Osteocyte (in vitro differentiated cells): ENCODE measurements around the gene AKAP6. TPM values are rescaled to one million over a fixed set of nuclear protein-coding genes. Genes with fewer than 3 reads are reported as not detected.

Experiments used
- DNase-seq: peaks from one replicate; pipeline ENCODE4 v3.0.0; 2021; ENCODE audit warnings: mixed read lengths; ENCODE audit not compliant: unreplicated experiment; ENCODE audit errors: extremely low spot score
- H3K27ac Mint-ChIP-seq: one replicate; pipeline ENCODE4 v1.8.0; 2021; ENCODE audit warnings: mild to moderate bottlenecking, mixed read lengths; ENCODE audit not compliant: unreplicated experiment
- H3K27me3 Mint-ChIP-seq: one replicate; pipeline ENCODE4 v1.8.0; 2021; ENCODE audit warnings: mixed read lengths; ENCODE audit not compliant: unreplicated experiment
- H3K36me3 Mint-ChIP-seq: one replicate; pipeline ENCODE4 v1.8.0; 2021; ENCODE audit warnings: mixed read lengths; ENCODE audit not compliant: unreplicated experiment
- H3K4me1 Mint-ChIP-seq: one replicate; pipeline ENCODE4 v1.8.0; 2021; ENCODE audit warnings: mixed read lengths; ENCODE audit not compliant: unreplicated experiment
- H3K4me3 Mint-ChIP-seq: one replicate; pipeline ENCODE4 v1.8.0; 2021; ENCODE audit warnings: mild to moderate bottlenecking, moderate library complexity, mixed read lengths; ENCODE audit not compliant: unreplicated experiment
- H3K9me3 Mint-ChIP-seq: one replicate; pipeline ENCODE4 v1.8.0; 2021; ENCODE audit warnings: mixed read lengths; ENCODE audit not compliant: unreplicated experiment
- total RNA-seq: library from RNA; stranded (reverse); gene quantifications from 2 replicates; pipeline ENCODE4 v1.2.1, GENCODE V29; 2021
- TF ChIP-seq, protein P1 (sequence below): fragments of 200-600 bp; sonication (generic); IDR thresholded peaks from 2 replicates; pipeline ENCODE4 v1.5.0; 2021; ENCODE audit warnings: antibody characterized with exemption, mild to moderate bottlenecking, moderate library complexity

Gene AKAP6
- total RNA-seq, 1 donor from 2014 or later = 4.1 TPM

- Mint-ChIP-seq H3K4me3 (no peak overlapping the region), H3K27me3 (no peaks in the 10 kb centered on the region), H3K36me3 (no peaks in the 10 kb centered on the region), H3K9me3 (no peaks in the 10 kb centered on the region), H3K4me1 (peaks cover 8% of the 10 kb centered on the region), H3K27ac (no peak overlapping the region)
- TF ChIP-seq, protein P1, sequence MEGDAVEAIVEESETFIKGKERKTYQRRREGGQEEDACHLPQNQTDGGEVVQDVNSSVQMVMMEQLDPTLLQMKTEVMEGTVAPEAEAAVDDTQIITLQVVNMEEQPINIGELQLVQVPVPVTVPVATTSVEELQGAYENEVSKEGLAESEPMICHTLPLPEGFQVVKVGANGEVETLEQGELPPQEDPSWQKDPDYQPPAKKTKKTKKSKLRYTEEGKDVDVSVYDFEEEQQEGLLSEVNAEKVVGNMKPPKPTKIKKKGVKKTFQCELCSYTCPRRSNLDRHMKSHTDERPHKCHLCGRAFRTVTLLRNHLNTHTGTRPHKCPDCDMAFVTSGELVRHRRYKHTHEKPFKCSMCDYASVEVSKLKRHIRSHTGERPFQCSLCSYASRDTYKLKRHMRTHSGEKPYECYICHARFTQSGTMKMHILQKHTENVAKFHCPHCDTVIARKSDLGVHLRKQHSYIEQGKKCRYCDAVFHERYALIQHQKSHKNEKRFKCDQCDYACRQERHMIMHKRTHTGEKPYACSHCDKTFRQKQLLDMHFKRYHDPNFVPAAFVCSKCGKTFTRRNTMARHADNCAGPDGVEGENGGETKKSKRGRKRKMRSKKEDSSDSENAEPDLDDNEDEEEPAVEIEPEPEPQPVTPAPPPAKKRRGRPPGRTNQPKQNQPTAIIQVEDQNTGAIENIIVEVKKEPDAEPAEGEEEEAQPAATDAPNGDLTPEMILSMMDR = no peak
- DNase-seq = no peak
These were observed 78.9 kb downstream of the AKAP6 start for GRCh38 chr14:32408018-32408417.

DNA sequence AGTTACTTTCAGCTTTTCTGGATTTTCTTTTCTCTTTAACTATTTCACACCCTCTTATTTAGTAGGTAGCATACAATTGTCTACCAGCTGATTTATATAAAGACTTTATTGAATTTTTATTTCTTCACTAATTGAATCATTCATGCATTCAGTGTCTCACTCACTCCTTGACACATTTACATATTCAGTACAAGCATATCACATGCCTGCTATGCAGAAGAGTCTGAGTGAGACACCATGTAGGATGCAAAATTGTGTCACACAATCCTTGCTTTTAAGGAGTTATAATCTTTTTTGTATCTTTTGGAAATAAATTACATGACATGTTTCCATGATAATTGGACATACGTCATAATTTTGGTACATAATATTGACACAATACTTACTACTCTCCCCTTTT lies 83.0 kb downstream of the AKAP6 start:
- H3K9me3 Mint-ChIP-seq = no peaks in the 10 kb centered on the region
- H3K4me1 Mint-ChIP-seq = peaks cover 17% of the 10 kb centered on the region
- TF ChIP-seq, protein P1 = no peak
- no peak for DNase-seq
- no peak overlapping the region for H3K27ac Mint-ChIP-seq
- H3K4me3 Mint-ChIP-seq = no peak overlapping the region
- no peaks in the 10 kb centered on the region for H3K27me3 Mint-ChIP-seq
- no peaks in the 10 kb centered on the region for H3K36me3 Mint-ChIP-seq

DNA sequence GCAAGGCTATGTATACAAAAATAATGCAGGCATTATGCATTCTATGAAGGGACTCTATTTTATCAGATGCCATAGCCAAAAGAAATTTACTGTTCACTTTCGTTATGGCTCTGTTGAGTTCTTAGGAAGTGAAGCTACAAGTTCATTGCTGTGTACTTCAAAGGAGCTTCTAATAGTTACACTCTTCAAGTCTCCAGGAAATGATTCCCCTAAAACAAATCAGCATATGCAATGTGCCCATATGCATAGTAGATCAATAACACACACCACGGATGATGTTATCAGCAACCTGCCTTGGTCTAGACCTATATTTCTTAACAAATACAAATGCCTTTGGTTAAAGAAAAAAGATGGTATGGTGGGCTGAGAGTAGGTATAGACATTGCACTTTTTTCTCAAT lies 83.4 kb downstream of the AKAP6 start:
- no peak overlapping the region for H3K4me3 Mint-ChIP-seq
- TF ChIP-seq, protein P1 = no peak
- H3K27ac Mint-ChIP-seq = no peak overlapping the region
- no peak for DNase-seq
- H3K36me3 Mint-ChIP-seq = no peaks in the 10 kb centered on the region
- H3K27me3 Mint-ChIP-seq = no peaks in the 10 kb centered on the region
- H3K4me1 Mint-ChIP-seq = peaks cover 17% of the 10 kb centered on the region
- H3K9me3 Mint-ChIP-seq = no peaks in the 10 kb centered on the region

DNA sequence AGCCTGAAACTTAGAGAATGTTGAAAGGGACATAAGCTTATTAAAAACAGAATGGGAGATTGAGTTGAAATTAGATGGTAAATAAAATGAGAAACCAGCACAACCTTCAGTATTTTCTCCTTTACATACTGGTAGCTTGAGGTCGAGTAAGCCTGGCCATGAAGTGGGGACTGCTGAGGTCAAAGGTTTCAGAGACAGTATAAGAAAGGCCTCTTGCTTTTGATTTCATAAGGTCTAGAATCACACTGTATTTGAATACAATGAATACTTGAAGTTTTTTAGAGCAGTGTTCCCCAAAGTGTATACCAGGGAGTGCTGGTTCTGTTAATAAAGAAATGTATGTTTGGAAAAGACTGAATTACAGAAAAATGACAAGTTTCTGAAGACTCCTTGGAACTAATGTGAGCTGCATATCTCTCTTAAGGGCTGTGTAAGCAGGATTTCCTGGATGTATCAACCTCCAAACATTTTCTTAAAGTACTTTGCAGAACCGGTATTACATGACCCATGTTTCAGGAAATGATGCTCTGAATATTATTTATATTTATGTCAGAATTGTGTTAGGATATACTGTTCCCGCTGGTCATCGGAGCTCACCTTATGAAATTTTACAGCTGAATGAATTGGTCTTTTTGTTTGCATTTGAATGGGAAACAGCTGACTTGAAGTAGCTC lies 85.0 kb downstream of the AKAP6 start:
- Mint-ChIP-seq H3K27ac (no peak overlapping the region), H3K9me3 (no peaks in the 10 kb centered on the region), H3K36me3 (no peaks in the 10 kb centered on the region), H3K4me1 (peaks cover 23% of the 10 kb centered on the region), H3K4me3 (no peak overlapping the region), H3K27me3 (no peaks in the 10 kb centered on the region)
- no peak for DNase-seq
- TF ChIP-seq, protein P1 = no peak

DNA sequence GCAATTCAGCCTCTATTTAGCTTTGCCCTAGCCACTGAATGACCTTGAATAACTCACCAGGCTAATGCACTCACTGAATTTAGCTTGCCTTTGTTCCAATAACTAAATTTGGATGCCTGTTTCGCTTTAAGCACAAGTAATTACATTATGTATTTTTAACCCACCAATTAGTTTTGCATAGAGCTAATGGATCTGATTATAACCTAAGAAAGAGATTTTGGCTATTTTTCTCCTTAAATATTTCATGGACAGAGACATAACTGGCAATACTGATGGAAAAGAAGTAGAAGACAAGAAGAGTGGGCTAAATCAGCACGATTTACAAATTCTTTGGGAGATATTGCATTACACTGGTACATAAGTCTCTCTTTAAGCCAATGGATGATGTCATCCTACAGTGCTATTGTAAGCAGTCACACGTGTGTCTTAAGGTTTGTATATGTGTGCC lies 85.7 kb downstream of the AKAP6 start:
- TF ChIP-seq, protein P1 = no peak

More for the DNA sequence above, 85.7 kb downstream of the AKAP6 start:
- H3K4me1 Mint-ChIP-seq = peaks cover 24% of the 10 kb centered on the region
- no peaks in the 10 kb centered on the region for H3K36me3 Mint-ChIP-seq
- H3K27ac Mint-ChIP-seq = no peak overlapping the region
- DNase-seq = no peak
- H3K4me3 Mint-ChIP-seq = no peak overlapping the region
- no peaks in the 10 kb centered on the region for H3K27me3 Mint-ChIP-seq
- H3K9me3 Mint-ChIP-seq = no peaks in the 10 kb centered on the region
